GM18861 (cell line): ENCODE data around the gene ITPK1.

ENCODE experiments used
- ATAC-seq: cut with Tn5 transposase; IDR thresholded peaks from one replicate; pipeline ENCODE4 v1.9.1; 2021; ENCODE audit not compliant: unreplicated experiment

The ITPK1 gene

DNA sequence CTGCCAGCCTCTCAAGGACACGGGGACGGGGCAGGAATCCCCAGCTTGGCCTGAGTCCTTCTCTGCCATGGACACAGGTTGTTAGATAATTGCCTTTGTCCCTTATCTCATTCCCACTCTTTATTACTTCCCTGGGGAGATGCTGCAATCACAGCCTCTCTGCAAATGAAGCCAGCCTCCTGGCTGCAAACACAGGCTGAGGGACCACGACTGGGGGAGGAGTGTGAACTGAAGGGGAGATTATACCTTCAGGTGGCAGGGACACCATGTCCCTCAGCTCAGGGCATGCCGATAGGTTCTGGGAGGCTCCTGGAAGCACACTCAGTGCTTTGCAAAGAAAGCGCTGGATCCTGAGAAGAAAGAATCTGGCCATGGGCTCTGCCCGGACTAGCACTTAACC, 208.9 kb downstream of the ITPK1 start:
- no peak for ATAC-seq

DNA sequence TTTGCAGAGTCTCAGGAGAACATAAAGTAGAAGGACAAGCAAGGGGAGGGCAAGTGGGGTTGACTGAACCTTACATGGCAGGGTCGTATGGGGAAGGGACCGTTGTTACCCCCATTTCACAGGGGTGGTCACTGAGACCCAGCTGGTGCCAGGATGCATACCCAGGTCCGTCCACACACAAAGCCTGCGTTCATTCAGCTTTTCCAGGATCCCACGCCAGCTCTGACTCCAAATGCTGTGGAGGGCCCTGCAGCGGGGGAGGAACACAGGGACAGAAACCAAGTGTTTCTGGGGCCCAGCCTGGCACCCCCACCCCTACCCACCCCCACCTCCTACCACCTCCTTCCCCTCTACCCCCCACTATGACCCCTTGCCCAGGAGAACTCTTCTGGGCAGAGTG, 209.3 kb downstream of the ITPK1 start:
- ATAC-seq = no peak

DNA sequence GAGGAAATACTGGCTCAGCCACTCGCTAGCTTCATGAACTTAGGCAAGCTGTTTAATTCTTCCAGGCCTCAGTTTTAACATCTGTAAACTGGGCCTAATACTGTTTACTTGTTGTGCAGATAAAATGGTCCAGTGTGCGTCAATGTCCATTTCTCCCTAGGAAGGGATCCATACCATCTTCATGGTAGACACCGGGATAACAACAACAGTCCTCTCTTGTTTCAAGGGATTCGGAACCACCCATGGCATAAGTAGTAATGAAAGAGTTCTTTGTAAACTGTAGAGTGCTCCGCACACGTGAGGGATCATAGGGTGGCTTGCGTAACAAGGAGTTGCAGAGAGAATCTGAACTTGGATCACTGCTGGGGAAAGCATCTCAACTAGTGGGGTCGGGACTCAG, 210.1 kb downstream of the ITPK1 start:
- ATAC-seq = no peak

DNA sequence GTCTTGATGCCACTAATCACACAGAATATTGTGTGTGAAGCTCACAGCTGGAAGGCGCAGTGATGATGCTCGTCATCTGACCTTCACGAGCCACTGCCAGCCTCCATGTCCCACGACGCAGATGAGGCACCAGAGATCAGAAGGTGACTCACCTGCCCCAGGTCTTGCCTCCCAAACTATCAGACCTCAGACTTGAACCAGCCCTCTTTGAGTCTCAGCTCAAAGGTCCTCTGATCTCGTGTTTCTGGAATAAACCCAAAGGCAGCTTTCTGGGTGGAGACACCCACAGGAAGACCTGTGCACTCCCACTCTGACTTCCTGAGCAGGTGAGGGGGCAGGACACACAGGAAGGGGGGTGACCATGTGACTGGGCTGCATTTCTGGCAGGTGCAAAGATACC, 212.4 kb downstream of the ITPK1 start:
- no peak for ATAC-seq

DNA sequence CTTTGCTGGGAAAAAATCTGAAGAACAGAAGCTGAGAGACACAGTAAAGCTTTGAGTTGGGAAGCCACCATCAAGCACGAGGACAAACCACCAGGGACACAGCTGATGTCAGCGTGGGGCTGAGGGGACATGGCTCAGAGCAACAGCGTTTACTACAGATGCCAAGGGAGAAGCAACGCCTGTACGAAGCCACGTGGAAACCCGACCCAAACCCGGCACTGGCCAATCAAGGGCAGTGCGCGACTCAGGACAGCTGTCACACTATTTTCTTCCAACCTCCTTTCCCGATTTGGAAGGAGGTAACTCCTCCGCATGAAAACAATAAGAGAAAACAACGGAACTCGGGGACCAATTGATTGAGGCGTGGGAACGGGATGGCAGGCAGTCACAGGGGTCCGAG, 213.0 kb downstream of the ITPK1 start:
- no peak for ATAC-seq

DNA sequence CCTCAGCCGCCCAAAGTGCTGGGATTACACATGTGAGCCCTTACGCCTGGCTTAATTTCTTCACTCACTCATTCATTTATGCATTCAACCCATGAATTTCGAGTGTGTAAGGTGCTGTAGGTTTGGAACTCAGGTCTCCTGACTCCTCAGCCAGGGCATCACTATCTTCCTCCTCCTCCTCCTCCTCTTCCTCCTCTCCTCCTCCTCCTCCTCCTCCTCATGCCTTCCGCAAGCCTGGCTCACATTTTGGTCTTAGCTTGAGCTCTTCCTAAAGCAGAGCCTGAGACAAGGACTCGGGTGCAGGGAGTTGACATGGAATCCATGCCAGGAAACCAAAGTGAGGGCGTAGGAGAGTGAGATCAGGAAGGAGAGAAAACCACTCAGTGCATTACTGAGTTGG, 213.5 kb downstream of the ITPK1 start:
- no peak for ATAC-seq

DNA sequence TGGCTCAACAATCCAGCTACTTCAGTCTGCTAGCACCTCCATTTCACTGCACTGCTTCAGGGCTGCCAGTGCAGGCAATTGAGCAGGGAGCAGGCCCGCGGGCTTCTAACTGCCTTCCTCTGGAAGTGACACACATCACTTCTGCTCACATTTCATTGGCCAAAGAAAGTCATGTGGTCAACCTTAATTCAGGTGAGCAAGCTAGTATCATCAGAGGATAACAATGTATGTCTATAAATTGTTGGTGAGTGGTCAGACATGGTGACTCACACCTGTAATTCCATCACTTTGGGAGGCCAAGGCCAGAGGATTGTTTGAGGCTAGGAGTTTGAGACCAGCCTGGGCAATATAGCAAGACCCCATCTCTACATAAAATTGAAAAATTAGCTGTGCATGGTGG, 215.1 kb downstream of the ITPK1 start:
- no peak for ATAC-seq

DNA sequence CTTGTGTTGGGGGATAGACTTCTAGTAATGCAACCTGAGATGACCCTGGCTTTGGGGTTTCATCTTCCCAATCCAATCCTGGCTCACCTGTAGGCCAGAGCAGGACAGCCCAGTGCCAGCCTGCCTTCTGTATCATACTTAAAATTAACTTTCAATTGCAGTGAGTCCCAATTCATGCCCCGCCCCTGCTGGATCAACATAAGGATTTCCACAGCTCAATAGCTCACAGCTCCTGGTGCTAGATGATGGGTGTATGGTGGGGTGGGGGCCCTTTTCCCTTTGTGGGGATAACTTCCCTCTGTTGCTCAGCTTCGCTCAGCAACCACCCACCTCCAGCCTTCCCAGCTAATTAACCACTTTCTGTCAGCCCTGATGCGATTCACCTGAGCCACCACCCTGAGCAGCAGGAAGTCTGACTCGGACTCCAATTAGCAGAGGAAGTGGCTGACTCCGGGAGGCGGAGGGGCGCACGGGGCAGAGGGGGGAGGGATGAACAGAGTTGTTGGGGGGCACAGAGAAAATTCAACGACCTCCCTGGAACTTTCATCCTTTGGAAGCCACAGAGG, 217.1 kb downstream of the ITPK1 start:
- no peak for ATAC-seq

DNA sequence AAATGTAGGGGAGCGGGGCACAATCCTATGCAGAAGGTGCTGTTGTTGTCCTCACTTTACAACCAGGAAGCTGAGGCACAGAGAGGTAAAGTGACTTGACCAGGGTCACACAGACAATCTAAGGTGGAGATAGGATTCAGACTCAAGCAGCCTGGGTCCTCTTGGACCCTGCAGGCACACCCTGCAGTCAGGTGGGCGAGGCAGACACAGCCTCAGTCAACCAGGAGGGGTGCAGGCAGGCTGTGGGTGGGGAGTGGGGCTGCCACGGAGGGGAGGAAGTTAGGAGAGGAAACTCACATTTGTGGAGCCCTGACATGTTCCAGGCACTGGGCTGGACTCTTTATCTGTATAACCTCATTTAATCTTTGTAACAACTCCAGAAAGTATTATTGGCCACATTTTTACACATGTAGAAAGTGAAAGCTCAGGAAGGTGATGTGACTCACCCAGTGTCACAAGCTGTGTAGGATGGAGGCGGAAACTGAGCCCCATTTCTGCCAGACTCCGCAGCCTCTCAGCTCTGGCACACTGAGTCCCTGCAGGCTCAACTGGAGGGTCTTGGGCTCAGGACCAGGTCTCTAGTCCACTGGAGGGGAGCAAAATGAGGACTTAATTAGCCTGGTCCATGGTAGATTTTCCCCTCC, 217.7 kb downstream of the ITPK1 start:
- no peak for ATAC-seq

DNA sequence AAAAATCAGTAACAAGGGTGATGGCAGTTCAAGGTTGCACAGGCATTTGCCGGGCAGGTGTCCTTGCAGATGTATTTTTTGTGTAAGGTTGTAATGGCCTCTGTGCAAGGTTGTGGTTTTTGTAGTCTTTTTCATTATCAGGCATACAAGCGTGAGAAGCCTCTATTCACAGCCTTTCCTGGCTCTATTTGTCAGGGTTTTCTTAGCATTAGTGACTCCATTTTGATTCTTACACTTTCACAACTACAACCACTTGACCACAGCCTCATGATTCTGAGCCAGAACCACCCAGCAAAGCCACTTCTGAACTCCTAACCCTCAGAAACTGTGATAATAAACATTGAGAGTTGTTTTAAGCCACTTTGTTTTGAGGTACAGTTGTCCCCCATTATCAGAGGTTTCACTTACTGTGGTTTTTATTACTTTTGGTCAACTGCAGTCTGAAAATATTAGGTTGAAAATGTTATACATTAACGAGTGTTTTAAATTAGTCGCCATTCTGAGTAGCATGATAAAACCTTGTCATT, 220.3 kb downstream of the ITPK1 start:
- ATAC-seq = no peak

DNA sequence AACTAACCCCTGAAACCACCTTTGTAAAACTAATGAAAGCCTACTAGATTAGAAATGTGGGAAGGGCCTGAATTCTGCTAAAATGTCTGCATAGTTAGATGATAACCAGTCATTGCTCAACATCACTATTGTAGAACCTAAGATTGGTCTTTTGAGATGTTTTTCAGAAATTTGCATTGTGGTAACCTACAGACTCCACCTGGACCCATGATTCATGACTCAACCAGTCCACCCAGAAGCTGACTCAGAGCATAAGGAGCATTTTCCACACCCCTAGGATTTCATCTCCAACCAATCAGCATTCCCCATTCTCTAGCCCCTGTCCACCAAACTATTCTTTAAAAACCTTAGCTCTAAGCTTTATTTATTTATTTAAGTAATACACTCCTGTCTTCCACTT, 223.1 kb downstream of the ITPK1 start:
- no peak for ATAC-seq

DNA sequence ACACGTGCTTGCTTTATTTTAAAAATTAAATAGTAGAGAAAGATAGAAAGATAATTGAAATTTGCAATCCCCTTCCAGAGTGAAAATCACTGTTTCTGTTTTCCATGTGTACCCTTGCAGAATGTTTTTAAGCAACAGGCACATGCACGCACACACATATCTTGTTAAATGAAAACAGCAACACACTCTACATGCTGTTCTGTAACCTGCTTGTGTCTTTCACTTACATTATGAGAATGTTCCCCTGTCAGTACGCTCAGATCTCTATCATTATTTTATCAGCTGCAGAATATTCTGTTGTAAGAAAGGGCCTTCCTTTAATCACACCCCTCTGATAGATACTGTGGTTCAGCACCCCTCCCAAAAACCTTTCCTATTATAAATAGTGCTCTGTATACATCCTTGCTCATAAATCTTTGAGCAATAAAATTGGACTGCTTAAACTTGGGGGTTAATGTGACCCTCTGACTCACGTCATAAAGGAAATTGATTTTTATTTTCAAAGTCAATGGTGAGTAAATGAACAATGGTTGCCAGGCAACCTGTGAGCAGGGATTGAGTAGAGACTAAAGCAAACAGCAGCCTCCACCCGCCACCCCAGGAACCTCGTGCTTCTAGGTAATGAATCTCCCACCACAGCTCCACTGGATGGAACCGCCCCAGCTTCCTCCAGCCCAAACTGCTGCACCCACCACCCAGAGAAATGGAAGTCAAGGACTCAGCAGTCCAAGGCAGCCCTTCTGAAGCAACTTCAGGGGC, 224.7 kb downstream of the ITPK1 start:
- no peak for ATAC-seq

DNA sequence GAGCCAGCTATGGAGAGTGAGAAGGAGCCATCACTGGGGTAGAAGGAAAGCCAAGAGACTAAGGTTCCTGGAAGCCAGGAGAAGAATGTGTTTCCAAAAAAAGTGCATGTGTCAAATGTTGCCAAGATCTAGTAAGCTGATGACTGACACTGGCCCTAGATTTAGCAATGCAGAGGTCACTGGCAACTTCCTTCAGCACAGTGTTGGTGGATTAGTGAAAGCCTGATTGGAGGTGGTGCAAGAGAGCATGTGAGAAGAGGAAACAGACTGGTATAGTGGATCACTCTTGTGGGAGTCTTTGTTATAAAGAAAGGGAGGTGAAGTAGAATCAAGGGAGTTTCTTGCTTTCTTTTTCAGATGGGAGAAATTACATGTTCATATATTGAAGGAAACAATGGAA, 226.8 kb downstream of the ITPK1 start:
- no peak for ATAC-seq

DNA sequence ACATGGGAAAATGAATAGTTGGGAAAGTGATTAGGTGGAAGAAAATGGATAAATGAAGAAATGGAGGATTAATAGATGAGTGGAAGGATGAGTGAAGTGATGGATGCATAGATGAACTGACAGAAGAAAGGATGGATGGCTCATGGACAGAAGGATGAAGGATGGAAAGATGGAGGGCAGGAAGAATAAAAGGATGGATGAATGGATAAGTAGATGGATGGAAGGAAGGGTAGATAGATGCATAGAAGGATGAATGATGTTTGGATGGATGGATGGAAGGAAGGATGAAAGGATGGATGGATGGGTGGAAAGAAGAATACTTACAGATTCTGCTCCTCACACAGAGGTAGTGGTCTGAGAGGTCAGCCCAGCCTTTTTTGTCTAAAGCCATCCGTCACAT, 228.6 kb downstream of the ITPK1 start:
- ATAC-seq = no peak
